GM19025 (cell line): ENCODE measurements around the gene SPIN2B.

Experiments used
- ATAC-seq: cut with Tn5 transposase; IDR thresholded peaks from one replicate; pipeline ENCODE4 v1.9.1; 2021; ENCODE audit warnings: mild to moderate bottlenecking, low read depth, moderate library complexity; ENCODE audit not compliant: unreplicated experiment

The SPIN2B gene

DNA sequence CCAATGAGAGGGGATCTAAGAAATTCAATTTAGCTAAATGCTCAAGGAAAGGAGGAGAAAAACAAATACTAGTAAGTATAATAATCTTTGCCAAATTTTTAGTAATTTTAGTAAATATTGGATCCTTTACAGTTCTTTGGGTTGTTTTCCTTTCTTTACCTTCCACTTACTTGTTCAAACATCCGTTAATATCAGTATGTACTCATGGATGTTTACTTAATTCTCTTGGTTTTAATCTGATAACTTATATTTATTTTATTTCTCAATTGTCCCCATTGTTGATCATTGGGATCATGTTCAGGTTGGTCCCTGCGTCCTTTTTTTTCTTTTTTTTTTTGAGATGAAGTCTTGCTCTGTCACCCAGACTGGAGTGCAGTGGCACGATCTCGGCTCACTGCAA, 46.9 kb downstream of the SPIN2B start:
- no peak for ATAC-seq

DNA sequence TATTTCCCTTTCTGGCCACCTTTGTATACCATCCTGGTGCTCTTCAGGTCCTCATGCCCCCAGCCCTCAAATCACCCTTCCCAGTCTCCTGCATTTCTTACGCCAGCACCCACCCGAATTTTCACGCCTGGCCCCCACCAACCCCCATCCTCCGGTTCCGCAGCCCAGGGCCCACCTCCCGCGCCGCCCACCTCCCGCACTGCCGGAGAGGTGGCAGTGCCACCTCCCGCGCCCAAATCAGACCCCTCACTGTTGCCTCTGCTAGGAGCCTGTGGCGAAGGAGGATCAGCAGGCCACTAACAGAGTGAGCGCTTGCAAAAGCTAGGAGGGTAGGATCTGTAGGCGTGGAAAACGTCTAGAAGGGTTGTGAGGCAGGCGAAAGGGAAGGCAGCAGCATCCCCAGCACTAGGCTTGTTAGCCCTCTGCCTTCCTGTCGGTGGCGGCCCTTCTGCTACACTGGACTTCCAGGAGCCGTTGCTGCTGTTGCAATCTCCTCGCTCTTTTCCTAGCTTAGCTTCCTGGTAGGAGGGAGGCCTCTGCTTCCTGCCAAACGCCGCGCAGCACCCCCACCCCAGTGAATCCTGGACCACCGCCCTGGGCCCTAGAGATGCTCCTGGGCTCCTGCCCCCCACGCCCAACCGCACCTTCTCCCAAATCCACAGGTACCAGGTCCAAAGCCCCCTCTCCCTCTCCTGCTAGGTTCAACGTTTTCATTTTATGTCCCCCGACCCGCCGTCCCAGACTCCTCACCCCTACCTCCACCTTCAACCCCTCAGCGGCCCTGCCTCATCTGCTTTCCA, 51.0 kb downstream of the SPIN2B start:
- ATAC-seq: no peak
